ENCODE results near the gene RNF180. TPM values are rescaled to one million over a fixed set of nuclear protein-coding genes. Genes with fewer than 3 reads are reported as not detected.

RNF180 gene
- total and polyA plus RNA-seq, 4 donors = 1.1 to 13.7 (median 2.7) TPM

DNA sequence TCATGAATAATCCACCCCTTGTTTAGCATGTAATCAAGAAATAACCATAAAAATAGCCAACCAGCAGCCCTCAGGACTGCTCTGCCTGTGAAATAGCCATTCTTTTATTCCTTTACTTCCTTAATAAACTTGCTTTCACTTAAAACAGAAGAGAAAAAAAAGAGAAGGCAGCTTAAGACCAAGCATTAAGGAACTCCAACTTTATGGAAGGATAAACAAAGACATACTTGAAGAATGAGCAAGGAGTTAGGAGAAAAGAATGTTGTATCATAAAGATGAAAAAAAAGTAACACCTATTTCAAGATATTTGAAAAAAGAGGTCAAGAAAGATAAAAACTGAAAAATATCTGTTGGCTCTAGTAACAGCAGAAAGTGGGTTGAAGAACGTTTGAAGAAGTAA is 107.6 kb downstream of the RNF180 start:
- TF ChIP-seq FOXA2 (IDR thresholded peaks at IDR 0.05) = no peak
- no peak for TF ChIP-seq HNF4A (conservative IDR thresholded peaks at IDR 0.05)
- TF ChIP-seq HNF4G (IDR thresholded peaks at IDR 0.05) = no peak
- TF ChIP-seq JUND (IDR thresholded peaks at IDR 0.05) = no peak
- TF ChIP-seq, protein P1, sequence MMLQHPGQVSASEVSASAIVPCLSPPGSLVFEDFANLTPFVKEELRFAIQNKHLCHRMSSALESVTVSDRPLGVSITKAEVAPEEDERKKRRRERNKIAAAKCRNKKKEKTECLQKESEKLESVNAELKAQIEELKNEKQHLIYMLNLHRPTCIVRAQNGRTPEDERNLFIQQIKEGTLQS (IDR thresholded peaks at IDR 0.05) = no peak
- TF ChIP-seq, protein P2, sequence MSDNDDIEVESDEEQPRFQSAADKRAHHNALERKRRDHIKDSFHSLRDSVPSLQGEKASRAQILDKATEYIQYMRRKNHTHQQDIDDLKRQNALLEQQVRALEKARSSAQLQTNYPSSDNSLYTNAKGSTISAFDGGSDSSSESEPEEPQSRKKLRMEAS (IDR thresholded peaks at IDR 0.05) = no peak
- no peak for TF ChIP-seq YY1 (IDR thresholded peaks at IDR 0.05)
- TF ChIP-seq, protein P3, sequence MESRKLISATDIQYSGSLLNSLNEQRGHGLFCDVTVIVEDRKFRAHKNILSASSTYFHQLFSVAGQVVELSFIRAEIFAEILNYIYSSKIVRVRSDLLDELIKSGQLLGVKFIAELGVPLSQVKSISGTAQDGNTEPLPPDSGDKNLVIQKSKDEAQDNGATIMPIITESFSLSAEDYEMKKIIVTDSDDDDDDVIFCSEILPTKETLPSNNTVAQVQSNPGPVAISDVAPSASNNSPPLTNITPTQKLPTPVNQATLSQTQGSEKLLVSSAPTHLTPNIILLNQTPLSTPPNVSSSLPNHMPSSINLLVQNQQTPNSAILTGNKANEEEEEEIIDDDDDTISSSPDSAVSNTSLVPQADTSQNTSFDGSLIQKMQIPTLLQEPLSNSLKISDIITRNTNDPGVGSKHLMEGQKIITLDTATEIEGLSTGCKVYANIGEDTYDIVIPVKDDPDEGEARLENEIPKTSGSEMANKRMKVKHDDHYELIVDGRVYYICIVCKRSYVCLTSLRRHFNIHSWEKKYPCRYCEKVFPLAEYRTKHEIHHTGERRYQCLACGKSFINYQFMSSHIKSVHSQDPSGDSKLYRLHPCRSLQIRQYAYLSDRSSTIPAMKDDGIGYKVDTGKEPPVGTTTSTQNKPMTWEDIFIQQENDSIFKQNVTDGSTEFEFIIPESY (IDR thresholded peaks at IDR 0.05) = no peak
- TF ChIP-seq TAF1 (conservative IDR thresholded peaks at IDR 0.05) = no peak
- TF ChIP-seq EGR1 (IDR thresholded peaks at IDR 0.05; ENCODE audit: low read depth in 2 of 2) = no peak
- no peak for TF ChIP-seq FOXA1 (IDR thresholded peaks at IDR 0.05)
- TF ChIP-seq GABPA (IDR thresholded peaks at IDR 0.05 in 1 of 2, conservative IDR thresholded peaks at IDR 0.05 in 1 of 2) = no peak
- TF ChIP-seq SP1 (IDR thresholded peaks at IDR 0.05) = no peak
- no peak for TF ChIP-seq RXRA (IDR thresholded peaks at IDR 0.05)
- TF ChIP-seq RAD21 (IDR thresholded peaks at IDR 0.05) = no peak
- TF ChIP-seq NR2F2 (IDR thresholded peaks at IDR 0.05) = no peak
- Histone ChIP-seq H3K9ac (ENCODE audit: low read depth in 1 of 2, low read length in 2 of 2) (no peak overlapping the region), H3K9me3 (ENCODE audit: control insufficient read depth in 4 of 4, low read length in 3 of 4) (no peaks in the 10 kb centered on the region), H3K36me3 (ENCODE audit: control insufficient read depth in 4 of 4, insufficient read depth in 3 of 4, low read depth in 1 of 4, low read length in 3 of 4) (no peaks in the 10 kb centered on the region), H3K27ac (ENCODE audit: low read depth in 1 of 2, low read length in 2 of 2) (no peak overlapping the region), H3K27me3 (ENCODE audit: control insufficient read depth in 4 of 4, insufficient read depth in 4 of 4, low read length in 3 of 4) (no peaks in the 10 kb centered on the region), H3K4me3 (ENCODE audit: low read depth in 1 of 3, low read length in 3 of 3) (no peak overlapping the region), H3K4me1 (ENCODE audit: control insufficient read depth in 4 of 4, insufficient read depth in 4 of 4, low read length in 3 of 4) (no peaks in the 10 kb centered on the region)
- 54% methylated on average over 1 of the region's 1 CpG for WGBS
- DNase-seq (ENCODE audit: low spot score) = no peak

DNA sequence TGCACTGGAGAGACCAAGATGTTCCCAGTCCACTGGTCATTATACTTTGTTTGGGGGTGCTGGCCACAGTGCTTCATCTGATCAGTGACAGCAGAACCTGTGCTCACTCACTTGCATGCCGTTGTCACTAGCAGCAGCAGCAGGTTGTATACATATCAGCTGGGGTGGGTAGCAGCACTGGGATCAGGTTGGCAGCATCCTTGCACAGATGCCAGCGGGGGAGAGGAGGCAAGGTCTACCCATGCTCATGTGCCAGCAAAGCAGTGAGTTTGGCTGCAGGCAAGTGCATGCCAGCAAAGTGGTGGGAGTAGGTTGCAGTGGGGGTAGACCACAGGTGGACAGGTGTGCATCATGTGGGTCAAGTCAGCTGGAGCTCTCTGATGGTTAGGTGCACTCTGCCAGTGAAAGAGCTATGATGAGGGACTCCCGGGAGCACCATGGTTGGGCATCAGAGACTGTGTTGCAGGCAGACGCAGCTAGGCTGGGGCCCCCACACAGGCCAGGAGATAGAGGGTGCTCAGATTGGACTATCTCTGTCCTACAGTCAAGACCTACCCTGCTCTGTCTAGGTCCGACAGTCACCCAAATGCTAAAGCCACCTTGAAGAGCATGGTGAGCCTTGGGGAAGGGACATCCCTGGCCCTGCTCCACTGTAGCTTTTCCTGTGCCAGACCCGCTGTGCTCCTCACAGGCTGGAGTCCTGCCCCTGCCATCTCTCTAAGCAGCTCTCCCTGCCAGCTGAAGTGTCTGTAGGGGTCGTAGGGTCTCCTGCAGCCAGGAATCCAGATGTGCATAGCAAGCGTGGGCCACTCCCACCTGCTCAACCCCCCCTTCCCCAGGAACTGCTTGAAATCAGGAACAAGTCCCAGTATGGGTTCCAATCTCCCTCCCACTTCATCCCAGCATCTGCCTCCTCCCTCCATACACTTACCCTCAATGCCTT is 119.8 kb downstream of the RNF180 start:
- Histone ChIP-seq H3K9ac (ENCODE audit: low read depth in 1 of 2, low read length in 2 of 2) (no peak overlapping the region), H3K27ac (ENCODE audit: low read depth in 1 of 2, low read length in 2 of 2) (no peak overlapping the region), H3K36me3 (ENCODE audit: control insufficient read depth in 4 of 4, insufficient read depth in 3 of 4, low read depth in 1 of 4, low read length in 3 of 4) (no peaks in the 10 kb centered on the region), H3K9me3 (ENCODE audit: control insufficient read depth in 4 of 4, low read length in 3 of 4) (peaks cover 0 to 3% (median 0%) of the 10 kb centered on the region in 4 donors), H3K4me1 (ENCODE audit: control insufficient read depth in 4 of 4, insufficient read depth in 4 of 4, low read length in 3 of 4) (no peaks in the 10 kb centered on the region), H3K4me3 (ENCODE audit: low read depth in 1 of 3, low read length in 3 of 3) (no peak overlapping the region), H3K27me3 (ENCODE audit: control insufficient read depth in 4 of 4, insufficient read depth in 4 of 4, low read length in 3 of 4) (no peaks in the 10 kb centered on the region)
- 85% methylated on average over 8 of the region's 8 CpGs for WGBS
- DNase-seq (ENCODE audit: low spot score) = no peak
- TF ChIP-seq, protein P3 (IDR thresholded peaks at IDR 0.05) = no peak
- no peak for TF ChIP-seq YY1 (IDR thresholded peaks at IDR 0.05)
- no peak for TF ChIP-seq RAD21 (IDR thresholded peaks at IDR 0.05)
- TF ChIP-seq, protein P4, sequence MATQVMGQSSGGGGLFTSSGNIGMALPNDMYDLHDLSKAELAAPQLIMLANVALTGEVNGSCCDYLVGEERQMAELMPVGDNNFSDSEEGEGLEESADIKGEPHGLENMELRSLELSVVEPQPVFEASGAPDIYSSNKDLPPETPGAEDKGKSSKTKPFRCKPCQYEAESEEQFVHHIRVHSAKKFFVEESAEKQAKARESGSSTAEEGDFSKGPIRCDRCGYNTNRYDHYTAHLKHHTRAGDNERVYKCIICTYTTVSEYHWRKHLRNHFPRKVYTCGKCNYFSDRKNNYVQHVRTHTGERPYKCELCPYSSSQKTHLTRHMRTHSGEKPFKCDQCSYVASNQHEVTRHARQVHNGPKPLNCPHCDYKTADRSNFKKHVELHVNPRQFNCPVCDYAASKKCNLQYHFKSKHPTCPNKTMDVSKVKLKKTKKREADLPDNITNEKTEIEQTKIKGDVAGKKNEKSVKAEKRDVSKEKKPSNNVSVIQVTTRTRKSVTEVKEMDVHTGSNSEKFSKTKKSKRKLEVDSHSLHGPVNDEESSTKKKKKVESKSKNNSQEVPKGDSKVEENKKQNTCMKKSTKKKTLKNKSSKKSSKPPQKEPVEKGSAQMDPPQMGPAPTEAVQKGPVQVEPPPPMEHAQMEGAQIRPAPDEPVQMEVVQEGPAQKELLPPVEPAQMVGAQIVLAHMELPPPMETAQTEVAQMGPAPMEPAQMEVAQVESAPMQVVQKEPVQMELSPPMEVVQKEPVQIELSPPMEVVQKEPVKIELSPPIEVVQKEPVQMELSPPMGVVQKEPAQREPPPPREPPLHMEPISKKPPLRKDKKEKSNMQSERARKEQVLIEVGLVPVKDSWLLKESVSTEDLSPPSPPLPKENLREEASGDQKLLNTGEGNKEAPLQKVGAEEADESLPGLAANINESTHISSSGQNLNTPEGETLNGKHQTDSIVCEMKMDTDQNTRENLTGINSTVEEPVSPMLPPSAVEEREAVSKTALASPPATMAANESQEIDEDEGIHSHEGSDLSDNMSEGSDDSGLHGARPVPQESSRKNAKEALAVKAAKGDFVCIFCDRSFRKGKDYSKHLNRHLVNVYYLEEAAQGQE (IDR thresholded peaks at IDR 0.05) = no peak
- TF ChIP-seq, protein P1 (IDR thresholded peaks at IDR 0.05) = no peak

All from liver (tissue), 9 donors.